HG02885 (cell line): ENCODE data around the gene SCRT2.
"Not testable (repeated sequence)": the region's sequence is repeated elsewhere in the genome, so short reads cannot be mapped to it uniquely, and the experiment has no call there.

Experiments used
- ATAC-seq: cut with Tn5 transposase; IDR thresholded peaks from one replicate; pipeline ENCODE4 v1.9.1; 2021; ENCODE audit warnings: mild to moderate bottlenecking; ENCODE audit not compliant: unreplicated experiment, poor library complexity

SCRT2 gene

DNA sequence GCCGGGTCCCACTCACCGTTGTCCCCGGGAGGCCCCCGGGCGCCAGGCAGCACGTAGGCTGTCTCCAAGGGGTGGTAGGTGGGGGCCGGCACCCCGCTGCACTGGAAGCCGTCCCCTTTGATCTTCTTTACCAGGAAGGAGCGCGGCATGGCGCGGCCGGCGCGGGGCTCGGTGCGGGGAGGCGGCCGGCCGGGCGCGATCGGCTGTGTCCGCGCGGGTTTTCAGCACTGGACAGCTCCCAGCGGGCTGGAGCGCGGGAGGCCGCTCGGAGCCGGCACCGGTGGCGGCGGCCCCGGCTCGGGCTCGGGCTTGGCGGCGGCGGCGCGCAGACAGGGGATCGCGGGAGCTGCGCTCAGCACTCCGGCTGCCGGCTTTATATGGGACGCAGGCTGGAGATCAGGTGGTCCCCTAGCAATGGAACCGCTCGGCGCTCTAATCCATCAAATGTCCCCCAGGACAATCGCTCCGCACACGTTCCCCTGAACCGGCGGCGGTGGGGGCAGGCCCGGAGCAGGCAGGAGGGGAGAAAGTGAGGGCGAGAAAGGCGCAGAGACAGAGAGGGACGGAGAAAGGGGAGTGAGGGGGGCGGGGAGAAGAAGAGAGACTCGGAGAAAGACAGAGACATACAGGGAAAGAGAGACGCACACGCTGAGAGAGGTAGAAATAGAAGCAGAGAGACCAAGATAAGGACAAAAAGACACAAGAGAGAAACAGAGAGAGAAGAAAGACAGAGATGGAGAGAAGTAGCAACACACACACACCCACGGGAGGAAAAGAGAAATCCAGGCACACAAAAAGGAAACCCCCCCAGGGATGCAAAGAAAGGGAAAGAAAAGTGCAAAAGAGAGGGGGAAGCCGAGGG is at the start of gene SCRT2:
TSS of gene SCRT2 (minus strand) at position 350 of the 862 bp plus-strand sequence. CDS start at position 149, 201 bp downstream.
- no peak for ATAC-seq

DNA sequence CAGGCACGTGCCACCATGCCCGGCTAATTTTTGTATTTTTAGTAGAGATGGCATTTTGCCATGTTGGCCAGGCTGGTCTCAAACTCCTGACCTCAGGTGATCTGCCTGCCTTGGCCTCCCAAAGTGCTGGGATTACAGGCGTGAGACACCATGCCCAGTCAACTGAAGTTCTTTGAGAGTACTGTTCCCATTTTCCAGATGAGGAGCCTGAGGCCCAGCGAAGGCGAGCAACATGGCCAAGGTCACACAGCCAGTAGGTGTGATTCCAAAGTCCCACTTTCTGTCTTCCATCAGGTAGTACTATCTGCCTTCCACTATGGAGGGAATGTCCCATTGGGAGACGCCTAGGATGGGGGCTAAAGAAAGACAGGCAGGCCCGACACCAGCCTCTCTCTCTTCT is 49.2 kb upstream of the SCRT2 start:
- ATAC-seq: not testable (repeated sequence)

DNA sequence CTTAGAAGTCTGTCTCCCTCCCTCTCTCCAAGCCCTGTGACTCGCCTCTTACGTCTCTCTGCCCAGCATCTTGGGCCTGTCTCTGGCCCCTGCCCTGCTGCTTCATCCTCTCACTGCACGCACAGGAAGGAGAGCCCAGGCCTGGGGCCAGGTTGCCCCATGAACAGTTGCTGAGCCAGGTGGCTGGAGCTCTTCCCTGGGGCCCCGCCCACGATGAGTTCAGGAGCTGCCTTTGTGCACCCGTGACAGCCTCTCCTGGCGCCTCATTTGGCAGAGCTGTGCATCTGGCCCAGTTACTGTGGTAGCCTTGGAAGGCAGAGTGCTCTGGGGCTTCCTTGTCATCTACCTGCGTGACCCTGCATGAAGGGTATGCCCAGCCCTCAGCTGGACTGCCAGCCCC is 48.2 kb upstream of the SCRT2 start:
- no peak for ATAC-seq

DNA sequence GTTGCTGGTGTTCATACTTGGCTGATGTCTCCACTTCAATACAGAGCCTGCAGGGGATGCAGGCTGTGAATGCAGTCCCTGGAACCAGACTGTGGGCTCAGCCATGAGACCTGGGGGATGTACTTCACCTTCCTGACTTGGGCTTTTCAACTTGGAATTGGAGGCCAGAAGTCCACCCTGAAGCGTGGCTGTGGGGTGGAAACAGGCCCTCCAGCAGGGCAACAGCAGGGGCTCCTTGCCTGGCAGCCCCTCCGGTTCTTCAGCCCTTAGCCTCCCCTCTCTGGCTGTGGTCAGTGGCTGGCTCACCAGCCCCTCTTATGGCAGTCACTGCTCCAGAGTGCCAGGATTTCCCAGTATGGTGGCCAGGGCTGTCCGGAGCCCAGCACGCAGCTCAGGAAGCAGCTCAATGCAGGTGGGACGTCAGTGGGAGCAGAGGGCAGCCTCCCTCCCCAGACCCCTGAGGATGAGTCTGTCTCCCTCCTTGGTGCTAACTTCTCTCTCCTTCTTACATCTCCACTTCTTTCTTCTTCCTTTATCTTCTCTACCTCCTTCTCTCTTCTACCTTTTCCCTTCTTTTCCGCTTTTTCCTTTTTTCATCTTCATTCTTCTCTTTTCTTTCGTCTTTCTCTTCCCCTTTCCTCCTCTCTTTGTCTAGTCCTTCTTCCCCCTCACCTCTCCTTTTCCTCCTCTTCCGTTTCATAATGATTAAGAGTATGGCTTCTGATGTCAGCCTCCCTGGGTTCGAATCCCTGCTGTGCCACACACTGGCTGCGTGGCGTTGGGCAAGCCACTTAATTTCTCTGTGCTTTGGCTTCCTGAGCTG is 47.4 kb upstream of the SCRT2 start:
- no peak for ATAC-seq

DNA sequence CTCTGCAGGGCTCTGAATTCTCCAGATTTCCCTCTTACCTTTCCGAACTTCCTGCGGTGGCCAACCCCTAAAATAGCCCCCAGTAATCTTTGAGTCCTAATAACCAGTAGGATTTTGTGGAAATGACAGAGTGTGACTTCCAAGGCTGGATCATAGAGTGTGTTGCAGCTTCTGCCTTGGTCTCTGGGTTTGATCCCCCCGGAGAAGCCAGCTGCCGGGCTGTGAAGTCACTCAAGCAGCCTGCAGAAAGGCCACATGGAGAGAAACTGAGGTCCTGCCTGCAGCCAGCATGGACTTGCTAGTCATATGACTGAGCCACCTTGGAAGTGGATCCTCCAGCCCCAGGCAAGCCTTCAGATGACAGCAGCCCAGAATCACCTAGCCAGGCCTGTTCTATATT is 46.3 kb upstream of the SCRT2 start:
- ATAC-seq: no peak

DNA sequence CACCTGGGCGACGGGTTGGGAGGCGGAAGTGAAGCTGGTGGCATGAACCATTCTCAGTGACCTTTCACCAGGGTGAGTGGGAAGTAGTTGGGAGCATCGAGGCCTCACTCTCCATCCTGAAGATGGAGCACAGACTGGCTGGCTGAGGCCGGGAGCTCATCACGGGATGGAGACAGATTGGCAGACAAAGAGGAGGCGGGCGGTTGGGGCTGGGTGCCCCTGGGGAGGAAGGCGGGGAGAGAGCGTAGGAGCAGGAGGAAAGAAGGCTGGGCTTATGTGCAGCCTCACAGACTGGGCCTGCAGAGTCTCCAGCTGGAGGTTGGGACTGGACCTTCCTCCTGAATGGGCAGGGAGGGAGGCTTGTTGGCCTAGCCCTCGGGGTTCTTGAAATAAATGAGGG is 44.2 kb upstream of the SCRT2 start:
- no peak for ATAC-seq

DNA sequence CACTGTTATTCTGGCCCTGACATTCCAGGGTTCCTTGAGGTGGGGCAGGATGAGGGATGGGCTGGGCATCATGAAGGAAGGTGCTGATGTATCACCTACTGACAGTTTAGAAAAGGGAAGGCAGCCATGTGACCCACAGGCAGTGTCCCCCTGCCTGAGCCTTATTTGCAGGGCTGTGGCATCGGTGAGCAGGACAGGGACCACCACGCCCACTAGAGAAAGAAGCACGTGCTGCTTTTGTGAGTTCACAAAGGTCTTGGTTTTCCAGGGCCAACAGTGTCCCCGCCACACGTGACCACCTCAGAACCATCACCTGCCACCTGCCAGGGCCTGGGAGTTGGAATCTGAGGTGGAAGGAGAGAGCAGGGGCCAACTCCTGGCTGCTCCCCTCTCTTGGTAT is 43.5 kb upstream of the SCRT2 start:
- no peak for ATAC-seq

DNA sequence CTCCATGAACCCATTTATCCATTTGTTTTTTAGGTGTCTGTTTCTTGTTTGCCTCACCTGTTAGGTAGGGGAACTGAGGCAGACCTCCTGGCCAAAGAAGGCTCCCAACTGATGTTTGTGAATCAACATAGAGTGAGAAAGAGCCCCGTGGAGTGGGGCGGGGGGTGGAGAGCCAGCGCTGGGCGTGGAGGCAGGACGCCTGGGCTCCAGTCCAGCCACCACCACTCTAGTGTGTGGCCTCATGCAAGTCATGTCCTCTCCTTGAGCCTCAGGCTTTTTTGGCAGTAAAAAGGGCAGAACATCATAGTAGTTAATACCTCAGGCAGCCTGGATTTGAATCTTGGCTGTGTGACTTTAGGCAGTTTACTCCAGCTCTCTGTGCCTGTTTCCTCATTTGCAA is 42.2 kb upstream of the SCRT2 start:
- ATAC-seq: no peak

DNA sequence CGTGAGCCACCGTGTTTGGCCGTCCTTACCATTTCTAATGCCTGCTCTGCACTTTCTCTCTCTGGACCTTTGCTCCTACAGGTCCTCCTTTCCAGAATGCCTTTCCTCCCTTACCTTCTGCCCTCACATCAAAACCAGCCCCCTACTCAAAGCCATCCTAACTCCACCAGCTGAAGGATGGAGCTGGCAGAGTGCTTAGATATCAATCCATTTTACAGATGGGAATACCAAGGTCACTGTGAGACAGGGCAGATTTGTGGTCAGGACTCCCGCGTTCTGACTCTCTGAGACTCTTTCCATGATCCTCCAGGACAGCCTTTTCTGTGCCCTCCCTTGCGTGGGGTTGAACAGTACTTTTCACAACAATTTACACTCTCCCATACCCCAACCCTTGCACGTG is 41.7 kb upstream of the SCRT2 start:
- ATAC-seq: no peak

DNA sequence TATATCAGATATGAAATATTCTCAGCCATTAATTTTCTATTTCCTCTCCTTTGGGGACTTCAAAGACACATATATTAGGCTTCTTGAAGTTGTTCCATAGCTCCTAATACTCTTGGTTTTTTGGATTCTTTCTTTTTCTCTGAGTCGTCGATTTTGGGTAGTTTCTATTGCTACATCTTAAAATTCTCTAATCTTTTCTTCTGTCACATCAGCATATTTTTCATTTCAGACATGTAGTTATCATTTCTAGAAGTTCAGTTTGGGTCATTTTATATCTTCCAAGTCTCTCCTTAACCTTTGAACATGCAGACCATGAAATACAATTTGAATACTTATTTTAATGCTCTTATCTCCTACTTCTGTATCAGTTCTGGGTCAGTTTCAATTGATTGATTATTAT is 38.9 kb upstream of the SCRT2 start:
- no peak for ATAC-seq

DNA sequence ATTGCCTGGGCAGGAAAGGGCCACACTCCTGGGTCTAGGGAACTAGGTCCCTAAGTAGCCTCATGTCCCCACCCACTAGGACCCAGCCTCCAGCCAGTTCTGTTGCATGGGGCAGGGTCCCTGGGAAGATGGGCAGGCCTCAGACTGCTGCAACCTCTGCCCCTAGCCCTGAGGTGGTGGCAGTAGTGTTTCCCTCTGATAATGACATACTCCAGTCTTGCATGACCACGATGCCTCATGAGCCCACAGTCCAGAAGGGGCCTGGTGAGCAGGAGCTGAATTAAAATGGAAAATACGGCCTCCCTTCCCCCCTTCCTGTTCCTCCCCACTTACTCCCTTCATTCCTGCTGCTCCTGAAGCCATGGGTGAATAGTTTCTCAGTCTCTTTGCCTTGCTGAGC is 36.0 kb upstream of the SCRT2 start:
- no peak for ATAC-seq

DNA sequence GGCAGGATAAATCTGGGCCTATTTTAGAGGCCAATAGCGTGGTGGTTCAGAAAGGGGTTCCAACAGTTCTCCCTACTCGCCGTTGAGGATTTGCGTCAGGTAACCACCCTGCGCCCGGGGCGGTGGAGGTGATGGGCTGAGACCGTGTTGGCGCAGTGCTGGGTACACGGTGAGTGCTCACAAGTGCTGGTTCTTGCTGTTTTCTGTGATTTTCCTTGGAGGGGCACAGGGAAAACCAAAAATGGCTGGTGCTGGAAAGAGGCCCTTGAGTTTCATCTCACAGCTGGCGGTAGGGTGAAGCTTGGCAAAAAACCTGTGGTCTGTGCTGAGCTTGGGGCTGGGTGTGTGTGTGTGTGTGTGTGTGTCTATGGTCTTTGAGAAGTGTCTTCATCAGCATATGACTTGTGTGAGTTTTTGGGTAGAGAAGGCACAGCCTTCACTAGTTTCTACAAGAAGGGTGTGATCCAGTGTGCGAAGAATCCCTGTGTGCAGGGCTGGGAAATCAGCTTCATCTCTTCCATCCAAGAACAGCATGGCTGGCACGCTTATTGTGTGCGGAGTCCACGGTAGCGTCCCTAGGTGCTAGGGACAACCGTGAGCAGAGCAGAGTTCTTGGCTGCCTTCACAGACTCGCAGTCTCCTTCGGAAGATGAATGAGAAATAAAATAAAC is 35.3 kb upstream of the SCRT2 start:
- no peak for ATAC-seq

DNA sequence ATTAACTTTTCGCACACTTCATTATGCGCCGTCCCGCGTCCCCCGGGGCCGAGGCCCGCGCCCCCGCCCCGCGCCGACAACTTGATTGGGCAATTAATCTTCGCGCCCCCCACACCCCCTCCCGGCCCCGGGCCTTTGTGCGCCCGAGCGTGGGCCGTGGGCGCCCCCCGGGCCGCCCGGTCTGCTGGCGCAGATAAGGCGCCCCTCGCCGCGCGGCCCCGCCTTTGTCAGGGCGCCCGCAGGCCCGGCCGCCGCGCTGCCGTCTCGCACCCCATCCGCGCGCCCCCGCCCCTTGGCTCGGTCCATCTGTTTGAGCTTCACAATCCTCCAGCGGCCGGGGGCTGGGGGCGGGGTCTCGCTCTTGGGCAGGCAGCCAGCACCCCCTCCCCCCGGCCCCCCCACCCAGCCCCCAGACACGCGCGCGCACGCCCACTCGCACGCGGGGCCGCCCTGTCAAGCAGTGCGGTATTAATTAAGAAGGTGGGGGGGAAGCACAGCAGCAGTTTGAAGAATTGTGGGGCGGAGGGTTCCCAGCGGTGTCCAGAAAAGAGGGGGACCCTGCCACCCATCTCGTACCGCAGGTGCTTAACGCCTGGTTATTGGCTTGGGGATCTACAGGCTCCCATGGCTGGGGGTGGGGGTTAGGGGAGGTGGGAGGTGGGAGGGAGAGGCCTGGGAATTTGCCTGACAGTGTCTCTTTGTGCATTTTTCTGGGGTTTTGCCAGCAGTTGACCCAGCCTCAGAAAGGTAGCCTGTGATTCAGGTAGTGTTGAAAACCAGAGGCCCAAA is 34.6 kb upstream of the SCRT2 start:
- ATAC-seq: no peak

DNA sequence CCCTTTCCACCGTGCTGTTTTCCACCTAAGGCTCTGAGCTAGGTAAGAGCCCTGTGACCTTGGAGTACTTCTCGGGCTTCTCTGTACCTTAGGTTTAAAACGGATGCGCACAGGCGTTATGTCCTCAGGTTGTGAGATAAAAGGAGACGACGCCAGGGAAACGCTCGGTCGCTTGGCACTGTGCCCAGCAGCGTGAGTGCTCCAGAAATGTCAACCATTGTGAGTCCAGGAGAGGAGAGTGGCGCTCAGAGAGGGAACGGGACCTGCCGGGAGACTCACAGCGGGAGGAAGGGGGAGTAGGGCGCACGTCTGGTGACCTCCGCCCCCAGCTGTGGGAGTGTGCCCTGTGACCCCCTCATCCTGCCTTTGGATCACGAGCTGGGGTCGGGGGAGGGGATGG is 33.8 kb upstream of the SCRT2 start:
- ATAC-seq: no peak

DNA sequence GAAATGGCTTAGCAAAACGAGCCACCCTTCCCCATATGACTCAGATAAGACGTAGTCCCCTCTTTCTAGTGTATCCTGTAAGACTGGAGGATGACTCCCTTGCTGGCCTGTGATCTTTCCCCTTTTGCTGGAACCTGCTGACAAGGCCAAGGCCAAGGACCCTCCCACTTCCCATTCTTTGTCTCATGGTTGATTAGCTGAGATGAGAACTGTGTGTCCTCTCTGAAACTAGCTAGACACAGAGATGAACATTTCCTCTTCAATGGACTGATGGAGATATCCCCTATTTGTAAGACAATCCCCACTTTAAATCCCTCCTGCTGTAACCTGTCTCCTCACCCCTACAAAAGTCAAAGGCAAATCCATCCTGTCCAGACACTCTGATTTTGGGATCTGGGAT is 33.4 kb upstream of the SCRT2 start:
- ATAC-seq: no peak

DNA sequence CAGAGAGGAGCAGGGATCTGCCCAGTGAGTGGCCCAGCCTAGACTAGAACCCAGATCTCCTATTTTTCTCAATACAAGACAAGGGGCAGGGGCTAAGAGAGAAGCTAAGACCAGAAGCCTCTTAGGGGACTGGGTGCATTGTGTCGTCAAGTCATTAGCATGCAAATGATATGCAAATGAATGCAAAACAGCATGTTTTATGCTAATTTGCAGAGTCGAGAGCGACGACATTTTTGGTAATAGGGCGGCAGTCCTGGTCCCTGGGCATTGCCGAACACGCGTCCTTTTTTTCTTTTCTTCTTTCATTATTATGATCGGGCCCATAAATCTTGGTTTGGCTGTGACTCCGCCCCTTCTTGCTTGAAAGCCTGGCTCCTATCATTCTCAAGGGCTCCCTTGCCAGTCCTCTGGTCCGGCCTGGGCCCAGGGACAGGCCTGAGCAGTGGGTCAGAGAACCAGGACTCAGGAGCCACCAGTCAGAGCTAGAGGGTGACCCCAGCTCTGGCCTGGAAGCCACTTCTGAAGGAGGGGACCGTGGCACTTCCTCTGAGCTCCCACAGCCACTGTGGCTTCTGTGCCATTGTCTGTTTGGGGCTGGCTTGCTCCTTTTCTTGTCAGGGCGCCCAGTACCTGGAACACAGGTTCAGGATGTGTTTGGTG is 32.0 kb upstream of the SCRT2 start:
- no peak for ATAC-seq

DNA sequence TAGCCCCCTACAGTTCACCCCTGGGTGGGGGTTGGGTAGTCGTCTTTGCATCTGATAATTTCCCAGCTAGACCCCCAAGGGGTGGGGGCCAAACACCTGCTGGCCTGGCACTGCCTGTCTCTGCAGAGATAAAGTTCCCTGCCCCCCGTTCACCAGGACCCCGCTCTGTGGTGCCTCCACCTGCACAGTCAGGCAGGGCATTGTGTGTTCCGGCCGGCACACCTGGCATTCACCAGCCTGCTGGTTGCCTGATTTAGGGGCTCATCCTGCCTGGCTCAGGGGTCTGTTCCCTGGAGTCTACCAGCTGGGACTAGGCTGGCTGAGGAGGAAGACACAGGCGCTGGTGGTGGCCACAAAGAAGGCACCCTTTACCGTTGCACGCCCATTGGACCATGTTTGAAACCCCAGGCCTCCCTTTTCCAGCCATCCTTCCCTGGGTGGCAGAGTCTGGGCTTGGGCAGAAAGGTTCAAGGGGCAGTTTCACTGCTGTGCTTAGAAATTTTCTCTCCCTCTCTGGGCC is 30.8 kb upstream of the SCRT2 start:
- no peak for ATAC-seq

DNA sequence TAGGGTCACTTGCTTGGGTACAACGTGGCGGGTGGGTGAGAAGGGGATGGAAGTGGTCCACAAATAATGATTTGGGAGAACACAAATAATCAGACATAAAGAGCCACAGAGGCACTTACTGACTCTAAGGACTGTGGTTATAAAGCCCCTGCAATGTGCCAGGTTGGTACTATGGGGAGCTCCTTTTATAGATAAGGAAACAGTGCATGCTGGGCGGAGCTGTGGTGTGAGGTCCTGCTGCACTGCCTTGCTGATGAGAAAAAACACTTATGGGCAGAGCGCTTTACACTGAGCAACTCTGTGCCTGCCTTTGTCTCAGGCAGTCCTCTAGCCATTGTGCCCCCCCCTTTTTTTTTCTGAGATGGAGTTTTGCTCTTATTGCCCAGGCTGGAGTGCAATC is 29.1 kb upstream of the SCRT2 start:
- no peak for ATAC-seq

DNA sequence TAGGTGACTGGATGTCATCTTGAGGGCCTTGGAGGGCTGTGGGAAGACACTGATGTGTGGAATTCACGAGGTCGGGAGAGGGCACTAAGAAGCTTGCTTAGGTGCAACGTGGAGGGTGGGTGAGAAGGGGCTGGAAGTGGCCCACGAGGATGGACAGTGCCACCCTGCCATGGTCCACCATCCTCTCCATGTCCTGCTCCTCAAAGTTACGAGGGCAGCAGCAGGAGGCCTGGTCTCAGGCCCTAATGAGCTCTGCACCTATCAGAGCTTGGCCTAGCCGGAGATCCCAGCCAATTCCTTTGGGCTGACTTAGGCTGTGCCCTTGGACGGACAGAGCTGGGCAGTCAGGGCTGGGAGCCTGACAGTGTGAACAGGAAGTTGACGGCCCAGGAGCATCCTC is 27.8 kb upstream of the SCRT2 start:
- no peak for ATAC-seq

DNA sequence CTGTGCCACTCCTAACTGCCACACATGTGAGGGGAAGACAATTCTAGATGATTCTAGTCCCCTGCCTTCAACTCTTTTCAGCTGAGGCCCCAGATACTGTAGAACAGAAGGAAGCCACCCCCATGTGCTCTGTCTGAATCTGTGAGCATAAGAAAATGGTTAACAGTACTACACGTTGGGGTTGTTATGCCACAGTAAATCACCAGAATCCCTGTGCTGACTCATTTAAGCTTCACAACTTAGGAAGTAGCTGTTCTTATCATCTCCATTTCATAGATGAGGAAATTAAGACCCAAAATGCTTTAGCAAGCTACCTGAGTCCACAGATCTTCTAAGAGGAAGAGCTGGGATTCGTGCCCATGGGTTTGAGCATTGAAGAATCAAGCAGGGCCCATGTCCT is 27.4 kb upstream of the SCRT2 start:
- ATAC-seq: no peak
